ENCODE results near the gene SPTBN5.

DNA sequence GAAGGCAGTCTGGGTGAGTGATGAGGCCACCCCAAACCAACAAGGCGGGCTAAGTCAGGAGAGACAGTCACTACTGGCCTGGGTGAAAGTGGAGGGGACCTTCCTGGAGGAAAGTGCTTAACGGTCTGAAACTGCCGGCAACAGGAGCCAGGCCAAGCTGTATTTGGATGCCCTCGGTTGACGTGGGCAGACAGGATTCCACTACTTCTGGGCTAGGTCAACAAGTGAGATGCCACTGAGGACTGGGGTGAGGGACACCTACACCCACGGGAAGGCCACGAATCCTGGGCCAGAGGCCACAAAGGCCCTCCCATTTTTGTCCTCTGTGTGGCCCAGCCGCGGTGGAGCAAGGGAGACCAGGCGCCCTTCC is 12.3 kb downstream of the SPTBN5 start:
- TF ChIP-seq, protein P1, sequence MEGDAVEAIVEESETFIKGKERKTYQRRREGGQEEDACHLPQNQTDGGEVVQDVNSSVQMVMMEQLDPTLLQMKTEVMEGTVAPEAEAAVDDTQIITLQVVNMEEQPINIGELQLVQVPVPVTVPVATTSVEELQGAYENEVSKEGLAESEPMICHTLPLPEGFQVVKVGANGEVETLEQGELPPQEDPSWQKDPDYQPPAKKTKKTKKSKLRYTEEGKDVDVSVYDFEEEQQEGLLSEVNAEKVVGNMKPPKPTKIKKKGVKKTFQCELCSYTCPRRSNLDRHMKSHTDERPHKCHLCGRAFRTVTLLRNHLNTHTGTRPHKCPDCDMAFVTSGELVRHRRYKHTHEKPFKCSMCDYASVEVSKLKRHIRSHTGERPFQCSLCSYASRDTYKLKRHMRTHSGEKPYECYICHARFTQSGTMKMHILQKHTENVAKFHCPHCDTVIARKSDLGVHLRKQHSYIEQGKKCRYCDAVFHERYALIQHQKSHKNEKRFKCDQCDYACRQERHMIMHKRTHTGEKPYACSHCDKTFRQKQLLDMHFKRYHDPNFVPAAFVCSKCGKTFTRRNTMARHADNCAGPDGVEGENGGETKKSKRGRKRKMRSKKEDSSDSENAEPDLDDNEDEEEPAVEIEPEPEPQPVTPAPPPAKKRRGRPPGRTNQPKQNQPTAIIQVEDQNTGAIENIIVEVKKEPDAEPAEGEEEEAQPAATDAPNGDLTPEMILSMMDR (IDR thresholded peaks at IDR 0.05 in 2 of 3, conservative IDR thresholded peaks at IDR 0.05 in 1 of 3; ENCODE audit: borderline replicate concordance in 1 of 3, insufficient read depth in 1 of 3, low read depth in 2 of 3, low read length in 2 of 3): no peak
- TF ChIP-seq POLR2AphosphoS5 (IDR thresholded peaks at IDR 0.05; ENCODE audit: low read depth, low read length) (no peak), POLR2A (IDR thresholded peaks at IDR 0.05; ENCODE audit: borderline replicate concordance, extremely low read depth, insufficient read depth, insufficient read length) (no peak), SP1 (IDR thresholded peaks at IDR 0.05; ENCODE audit: low read depth) (no peak)
- TF ChIP-seq, protein P2, sequence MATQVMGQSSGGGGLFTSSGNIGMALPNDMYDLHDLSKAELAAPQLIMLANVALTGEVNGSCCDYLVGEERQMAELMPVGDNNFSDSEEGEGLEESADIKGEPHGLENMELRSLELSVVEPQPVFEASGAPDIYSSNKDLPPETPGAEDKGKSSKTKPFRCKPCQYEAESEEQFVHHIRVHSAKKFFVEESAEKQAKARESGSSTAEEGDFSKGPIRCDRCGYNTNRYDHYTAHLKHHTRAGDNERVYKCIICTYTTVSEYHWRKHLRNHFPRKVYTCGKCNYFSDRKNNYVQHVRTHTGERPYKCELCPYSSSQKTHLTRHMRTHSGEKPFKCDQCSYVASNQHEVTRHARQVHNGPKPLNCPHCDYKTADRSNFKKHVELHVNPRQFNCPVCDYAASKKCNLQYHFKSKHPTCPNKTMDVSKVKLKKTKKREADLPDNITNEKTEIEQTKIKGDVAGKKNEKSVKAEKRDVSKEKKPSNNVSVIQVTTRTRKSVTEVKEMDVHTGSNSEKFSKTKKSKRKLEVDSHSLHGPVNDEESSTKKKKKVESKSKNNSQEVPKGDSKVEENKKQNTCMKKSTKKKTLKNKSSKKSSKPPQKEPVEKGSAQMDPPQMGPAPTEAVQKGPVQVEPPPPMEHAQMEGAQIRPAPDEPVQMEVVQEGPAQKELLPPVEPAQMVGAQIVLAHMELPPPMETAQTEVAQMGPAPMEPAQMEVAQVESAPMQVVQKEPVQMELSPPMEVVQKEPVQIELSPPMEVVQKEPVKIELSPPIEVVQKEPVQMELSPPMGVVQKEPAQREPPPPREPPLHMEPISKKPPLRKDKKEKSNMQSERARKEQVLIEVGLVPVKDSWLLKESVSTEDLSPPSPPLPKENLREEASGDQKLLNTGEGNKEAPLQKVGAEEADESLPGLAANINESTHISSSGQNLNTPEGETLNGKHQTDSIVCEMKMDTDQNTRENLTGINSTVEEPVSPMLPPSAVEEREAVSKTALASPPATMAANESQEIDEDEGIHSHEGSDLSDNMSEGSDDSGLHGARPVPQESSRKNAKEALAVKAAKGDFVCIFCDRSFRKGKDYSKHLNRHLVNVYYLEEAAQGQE (IDR thresholded peaks at IDR 0.05; ENCODE audit: low read depth): no peak
- TF ChIP-seq, protein P3, sequence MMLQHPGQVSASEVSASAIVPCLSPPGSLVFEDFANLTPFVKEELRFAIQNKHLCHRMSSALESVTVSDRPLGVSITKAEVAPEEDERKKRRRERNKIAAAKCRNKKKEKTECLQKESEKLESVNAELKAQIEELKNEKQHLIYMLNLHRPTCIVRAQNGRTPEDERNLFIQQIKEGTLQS (IDR thresholded peaks at IDR 0.05): no peak

Measured in HCT116 (cell line).